Loucy (cell line): ENCODE results near the gene CCT3.

Source experiments
- CTCF ChIP-seq: fragments of 200-600 bp; sonication (generic); conservative IDR thresholded peaks from 2 replicates; pipeline ENCODE4 v1.5.1; 2014; ENCODE audit warnings: mild to moderate bottlenecking, antibody characterized with exemption, low read length
- EZH2phosphoT487 ChIP-seq: fragments of 200-600 bp; IDR thresholded peaks from 2 replicates; pipeline ENCODE4 v1.6.1; 2018; ENCODE audit warnings: antibody characterized with exemption, mild to moderate bottlenecking, moderate library complexity, borderline replicate concordance

- TF ChIP-seq CTCF (no peak), EZH2phosphoT487 (no peak)
These were observed 55.4 kb downstream of the CCT3 start, which contains the start of gene SMG5 for GRCh38 chr1:156282479-156283222.
